GM19468 (cell line): ENCODE data around the gene LMO7.
"Not testable (repeated sequence)": the region's sequence is repeated elsewhere in the genome, so short reads cannot be mapped to it uniquely, and the experiment has no call there.

Source experiments
- ATAC-seq: cut with Tn5 transposase; IDR thresholded peaks from one replicate; pipeline ENCODE4 v1.9.1; 2021; ENCODE audit warnings: mild to moderate bottlenecking, moderate library complexity, moderate number of reproducible peaks; ENCODE audit not compliant: unreplicated experiment; ENCODE audit errors: extremely low read depth

LMO7 gene

GRCh38 chr13:75645141-75645540 is 9.0 kb downstream of the LMO7 start:
- ATAC-seq: no peak

GRCh38 chr13:75647126-75647784 is 11.1 kb downstream of the LMO7 start:
- peak; percentile 55 for ATAC-seq

GRCh38 chr13:75648446-75648845 is 12.3 kb downstream of the LMO7 start:
- no peak for ATAC-seq

GRCh38 chr13:75651013-75651412 is 14.9 kb downstream of the LMO7 start:
- no peak for ATAC-seq

- ATAC-seq: no peak
Observed at GRCh38 chr13:75652726-75653125, 16.6 kb downstream of the LMO7 start.

- ATAC-seq: no peak
Observed at GRCh38 chr13:75656425-75656989, 20.4 kb downstream of the LMO7 start.

- ATAC-seq: no peak
Observed at GRCh38 chr13:75657111-75657510, 21.0 kb downstream of the LMO7 start.

GRCh38 chr13:75660694-75661093 is 24.6 kb downstream of the LMO7 start:
- no peak for ATAC-seq

GRCh38 chr13:75661443-75661842 is 25.3 kb downstream of the LMO7 start:
- no peak for ATAC-seq

- ATAC-seq: no peak
Observed at GRCh38 chr13:75666646-75667351, 30.7 kb downstream of the LMO7 start.

- ATAC-seq: no peak
Observed at GRCh38 chr13:75669706-75670105, 33.6 kb downstream of the LMO7 start.

- no peak for ATAC-seq
Observed at GRCh38 chr13:75670496-75670895, 34.4 kb downstream of the LMO7 start.

- no peak for ATAC-seq
Observed at GRCh38 chr13:75675421-75675820, 39.3 kb downstream of the LMO7 start.

- ATAC-seq: no peak
Observed at GRCh38 chr13:75679459-75679858, 43.3 kb downstream of the LMO7 start.

- not testable (repeated sequence) for ATAC-seq
Observed at GRCh38 chr13:75680251-75680650, 44.1 kb downstream of the LMO7 start.

GRCh38 chr13:75682326-75682725 is 46.2 kb downstream of the LMO7 start:
- ATAC-seq: no peak

GRCh38 chr13:75685239-75685697 is 49.1 kb downstream of the LMO7 start:
- ATAC-seq: no peak

- ATAC-seq: no peak
Observed at GRCh38 chr13:75687150-75687763, 51.1 kb downstream of the LMO7 start.

GRCh38 chr13:75689686-75690085 is 53.6 kb downstream of the LMO7 start:
- no peak for ATAC-seq

GRCh38 chr13:75690607-75691006 is 54.5 kb downstream of the LMO7 start:
- ATAC-seq: no peak

- ATAC-seq: no peak
Observed at GRCh38 chr13:75691183-75691582, 55.1 kb downstream of the LMO7 start.
